Urothelium cell line (cell line): ENCODE results near the gene COL19A1.
"Not testable (repeated sequence)": the region's sequence is repeated elsewhere in the genome, so short reads cannot be mapped to it uniquely, and the experiment has no call there.

Experiments used
- DNase-seq: peaks from one replicate; pipeline ENCODE4 v3.0.0; 2011; ENCODE audit warnings: low spot score, mixed read lengths
- FAIRE-seq: peaks from 2 replicates; lab custom pipeline; 2011; peaks lifted over from hg19 to GRCh38; lab: Jason Lieb, UNC

COL19A1 gene

GRCh38 chr6:69866351-69866769 is at the start of gene COL19A1:
Gene COL19A1 (plus strand): TSS chr6:69866556. CDS start chr6:69879568, 13,012 bp downstream.
- no peak for DNase-seq
- FAIRE-seq = no peak

- FAIRE-seq = no peak
Measured at GRCh38 chr6:69816569-69816968, 49.8 kb upstream of the COL19A1 start.

GRCh38 chr6:69817358-69817757 is 49.0 kb upstream of the COL19A1 start:
- no peak for FAIRE-seq
- DNase-seq = no peak

More at GRCh38 chr6:69816569-69816968, 49.8 kb upstream of the COL19A1 start:
- DNase-seq = no peak

GRCh38 chr6:69818223-69818930 is 48.0 kb upstream of the COL19A1 start:
- DNase-seq = no peak
- FAIRE-seq = no peak

GRCh38 chr6:69819138-69819537 is 47.2 kb upstream of the COL19A1 start:
- FAIRE-seq (no peak), DNase-seq (no peak)

GRCh38 chr6:69820018-69820417 is 46.3 kb upstream of the COL19A1 start:
- FAIRE-seq (no peak), DNase-seq (no peak)

GRCh38 chr6:69820438-69820837 is 45.9 kb upstream of the COL19A1 start:
- no peak for FAIRE-seq

GRCh38 chr6:69824355-69824754 is 42.0 kb upstream of the COL19A1 start:
- FAIRE-seq, DNase-seq: not testable (repeated sequence)

More at GRCh38 chr6:69820438-69820837, 45.9 kb upstream of the COL19A1 start:
- DNase-seq = no peak

GRCh38 chr6:69825904-69826303 is 40.5 kb upstream of the COL19A1 start:
- no peak for DNase-seq

GRCh38 chr6:69827276-69827893 is 39.0 kb upstream of the COL19A1 start:
- DNase-seq = no peak
- no peak for FAIRE-seq

More at GRCh38 chr6:69825904-69826303, 40.5 kb upstream of the COL19A1 start:
- FAIRE-seq = no peak

GRCh38 chr6:69832558-69832957 is 33.8 kb upstream of the COL19A1 start:
- no peak for DNase-seq
- no peak for FAIRE-seq

GRCh38 chr6:69835414-69836179 is 30.8 kb upstream of the COL19A1 start:
- no peak for FAIRE-seq
- peak; percentile 34 for DNase-seq

GRCh38 chr6:69841862-69842261 is 24.5 kb upstream of the COL19A1 start:
- DNase-seq (no peak), FAIRE-seq (no peak)

GRCh38 chr6:69843189-69843588 is 23.2 kb upstream of the COL19A1 start:
- FAIRE-seq (no peak), DNase-seq (no peak)

- FAIRE-seq (no peak), DNase-seq (no peak)
Measured at GRCh38 chr6:69846312-69846711, 20.0 kb upstream of the COL19A1 start.

GRCh38 chr6:69846770-69847491 is 19.4 kb upstream of the COL19A1 start:
- no peak for FAIRE-seq
- no peak for DNase-seq

- no peak for FAIRE-seq
- DNase-seq = no peak
Measured at GRCh38 chr6:69847492-69847788, 18.9 kb upstream of the COL19A1 start.

- DNase-seq (no peak), FAIRE-seq (no peak)
Measured at GRCh38 chr6:69848552-69848951, 17.8 kb upstream of the COL19A1 start.

- DNase-seq = no peak
- FAIRE-seq = no peak
Measured at GRCh38 chr6:69852706-69853105, 13.7 kb upstream of the COL19A1 start.

GRCh38 chr6:69861986-69862385 is 4.4 kb upstream of the COL19A1 start:
- DNase-seq (peak; percentile 10), FAIRE-seq (no peak)

- FAIRE-seq (no peak), DNase-seq (no peak)
Measured at GRCh38 chr6:69863766-69864165, 2.6 kb upstream of the COL19A1 start.
